SK-N-SH (cell line): ENCODE data around the gene SH3BP4. TPM values are rescaled to one million over a fixed set of nuclear protein-coding genes. Genes with fewer than 3 reads are reported as not detected.

Experiments
- CTCF ChIA-PET: fragments of 300-600, 350-600 bp; formaldehyde crosslinking; extraction: SDS; loops from one replicate; lab custom pipeline; 2021; lab: Yijun Ruan, JAX
- POLR2A ChIA-PET: fragments of 350-600 bp; sonication (Branson Sonifier 250); formaldehyde crosslinking; extraction: SDS; loops from one replicate; lab custom pipeline; 2020; ENCODE audit warnings: antibody characterized with exemption, inconsistent platforms; lab: Yijun Ruan, JAX
- DNase-seq: peaks from one replicate; pipeline ENCODE4 v3.0.0; 2012
- H2AFZ ChIP-seq: fragments of 200-600 bp; sonication (generic); 2 replicates; pipeline ENCODE4 v1.8.1; 2016; ENCODE audit warnings: antibody characterized with exemption, mild to moderate bottlenecking, low read depth
- H3F3A ChIP-seq: fragments of 200-600 bp; sonication (generic); replicated peaks from 2 replicates; pipeline ENCODE3; 2016; ENCODE audit warnings: antibody characterized with exemption, mild to moderate bottlenecking; ENCODE audit not compliant: insufficient read depth
- H3K27ac ChIP-seq, 2 experiments: fragments of 200-500 bp in 1 of 2; fragments of 200-600 bp in 1 of 2; sonication (Bioruptor generic) in 1 of 2; sonication (generic), shearing (Covaris generic) in 1 of 2; 2 replicates each; pipeline versions ENCODE4 v1.5.1 to v1.6.1; 2014 to 2016; ENCODE audit warnings: low read depth in 2 of 2, inconsistent platforms in 1 of 2, low read length in 1 of 2, mild to moderate bottlenecking in 1 of 2, mixed read lengths in 1 of 2
- H3K27me3 ChIP-seq: fragments of 200-600 bp; sonication (generic), shearing (Covaris generic); 2 replicates; pipeline ENCODE4 v1.6.1; 2016; ENCODE audit warnings: mixed run types; ENCODE audit not compliant: insufficient read depth
- H3K36me3 ChIP-seq, 2 experiments: fragments of 200-500 bp in 1 of 2; fragments of 200-600 bp in 1 of 2; sonication (Bioruptor generic) in 1 of 2; sonication (generic) in 1 of 2; replicated peaks in 1 of 2; 2 replicates each; pipeline versions ENCODE3 to v1.5.1; 2014 to 2016; ENCODE audit warnings: low read length in 1 of 2, mild to moderate bottlenecking in 1 of 2; ENCODE audit not compliant: insufficient read depth in 2 of 2, control insufficient read depth in 1 of 2
- H3K4me1 ChIP-seq, 2 experiments: fragments of 200-500 bp in 1 of 2; fragments of 200-600 bp in 1 of 2; sonication (Bioruptor generic) in 1 of 2; sonication (generic), shearing (Covaris generic) in 1 of 2; 2 replicates each; pipeline versions ENCODE4 v1.5.1 to v1.6.1; 2014 to 2016; ENCODE audit warnings: low read depth in 1 of 2, low read length in 1 of 2, mixed run types in 1 of 2; ENCODE audit not compliant: insufficient read depth in 2 of 2, control insufficient read depth in 1 of 2
- H3K4me2 ChIP-seq: fragments of 200-600 bp; sonication (generic), shearing (Covaris generic); 2 replicates; pipeline ENCODE4 v1.6.1; 2017; ENCODE audit warnings: mixed run types
- H3K4me3 ChIP-seq, 2 experiments: fragments of 200-500 bp in 1 of 2; fragments of 200-600 bp in 1 of 2; sonication (Bioruptor generic) in 1 of 2; sonication (generic), shearing (Covaris generic) in 1 of 2; 2 replicates each; pipeline versions ENCODE4 v1.5.1 to v1.8.1; 2014 to 2016; ENCODE audit warnings: low read depth in 2 of 2, inconsistent platforms in 1 of 2, low read length in 1 of 2, mild to moderate bottlenecking in 1 of 2, mixed read lengths in 1 of 2, moderate library complexity in 1 of 2
- H3K79me2 ChIP-seq: fragments of 200-600 bp; sonication (generic); 2 replicates; pipeline ENCODE4 v1.8.1; 2017; ENCODE audit warnings: mild to moderate bottlenecking; ENCODE audit not compliant: insufficient read depth
- H3K9ac ChIP-seq: fragments of 200-600 bp; sonication (generic); 2 replicates; pipeline ENCODE4 v1.6.1; 2017; ENCODE audit warnings: mixed run types
- H3K9me2 ChIP-seq: fragments of 200-600 bp; sonication (generic); 2 replicates; pipeline ENCODE4 v1.6.1; 2017; ENCODE audit warnings: mixed run types
- H3K9me3 ChIP-seq: fragments of 200-600 bp; sonication (generic); 2 replicates; pipeline ENCODE4 v1.6.1; 2017; ENCODE audit warnings: mixed run types, mild to moderate bottlenecking, moderate library complexity
- H4K20me1 ChIP-seq: fragments of 200-600 bp; sonication (generic); 2 replicates; pipeline ENCODE4 v1.6.1; 2017; ENCODE audit warnings: mild to moderate bottlenecking, mixed run types; ENCODE audit not compliant: insufficient read depth
- CHD2 ChIP-seq: fragments of 150-350 bp; IDR thresholded peaks from 2 replicates; pipeline ENCODE4 v1.6.1; 2018; ENCODE audit warnings: low read length; ENCODE audit not compliant: partially characterized antibody
- EP300 ChIP-seq, 2 experiments: IDR thresholded peaks; 2 replicates each; pipeline versions ENCODE4 v1.4.0 to v1.6.1; 2012; ENCODE audit warnings: borderline replicate concordance in 1 of 2, low read depth in 1 of 2, low read length in 1 of 2
- EZH2phosphoT487 ChIP-seq: fragments of 200-600 bp; sonication (generic); IDR thresholded peaks from 2 replicates; pipeline ENCODE4 v1.6.1; 2017; ENCODE audit warnings: low read depth, mixed run types, mild to moderate bottlenecking, antibody characterized with exemption, moderate library complexity, borderline replicate concordance
- FOXJ3 ChIP-seq: sonication (generic); formaldehyde crosslinking; IDR thresholded peaks from 2 replicates; pipeline ENCODE4 v1.5.1; 2020; ENCODE audit warnings: mild to moderate bottlenecking, missing genetic modification reagents
- GATA2 ChIP-seq: sonication (generic); formaldehyde crosslinking; IDR thresholded peaks from 2 replicates; pipeline ENCODE4 v1.5.0; 2020; ENCODE audit warnings: mild to moderate bottlenecking, missing genetic modification reagents
- MXI1 ChIP-seq: IDR thresholded peaks from 2 replicates; pipeline ENCODE4 v1.6.1; 2012; ENCODE audit warnings: mild to moderate bottlenecking, low read depth, low read length, improper control_type of control experiment
- NFIC ChIP-seq: IDR thresholded peaks from 2 replicates; pipeline ENCODE4 v1.4.0; 2012; ENCODE audit warnings: borderline replicate concordance
- NRF1 ChIP-seq: IDR thresholded peaks from 2 replicates; pipeline ENCODE4 v1.6.1; 2012; ENCODE audit warnings: low read depth, mild to moderate bottlenecking, low read length
- POLR2AphosphoS5 ChIP-seq: IDR thresholded peaks from 2 replicates; pipeline ENCODE4 v1.6.1; 2012; ENCODE audit warnings: low read depth, low read length
- RAD21 ChIP-seq: IDR thresholded peaks from 2 replicates; pipeline ENCODE4 v1.6.1; 2012; ENCODE audit warnings: mild to moderate bottlenecking, low read length
- RCOR1 ChIP-seq: fragments of 150-350 bp; IDR thresholded peaks from 2 replicates; pipeline ENCODE4 v1.6.1; 2017; ENCODE audit warnings: antibody characterized with exemption, low read length
- SMC3 ChIP-seq: IDR thresholded peaks from 2 replicates; pipeline ENCODE4 v1.6.1; 2012; ENCODE audit warnings: low read depth, low read length, improper control_type of control experiment
- TAF1 ChIP-seq: IDR thresholded peaks from 2 replicates; pipeline ENCODE4 v1.6.1; 2012; ENCODE audit warnings: low read depth, mild to moderate bottlenecking, low read length, moderate library complexity, borderline replicate concordance
- TCF12 ChIP-seq: IDR thresholded peaks from 2 replicates; pipeline ENCODE4 v1.4.0; 2012
- WGBS: methylation state at CpG from one replicate; pipeline ENCODE4 v1.1.6; 2017; ENCODE audit warnings: low lambda C conversion rate; 5-methylcytosine and 5-hydroxymethylcytosine counted together
- polyA plus RNA-seq, 3 experiments: library from polyadenylated mRNA; depleted of rRNA; stranded (reverse); fragments of >200 nt; gene quantifications; 2 replicates each; pipeline ENCODE4 v1.2.3, GENCODE V29; 2012
- TF ChIP-seq, protein P1 (sequence below): fragments of 150-350 bp; IDR thresholded peaks from 2 replicates; pipeline ENCODE4 v1.6.1; 2016; ENCODE audit warnings: mild to moderate bottlenecking, low read depth, low read length
- TF ChIP-seq, protein P2 (sequence below): fragments of 150-350 bp; IDR thresholded peaks from 2 replicates; pipeline ENCODE4 v1.6.1; 2017; ENCODE audit warnings: antibody characterized with exemption, low read length, low read depth, borderline replicate concordance
- TF ChIP-seq, protein P3 (sequence below): IDR thresholded peaks from 2 replicates; pipeline ENCODE4 v1.6.1; 2012; ENCODE audit warnings: mild to moderate bottlenecking, low read depth, low read length, moderate library complexity

The SH3BP4 gene
- polyA plus RNA-seq, 1 of the 3 experiments (the other 2 are of a cell fraction), result 27.7 TPM

DNA sequence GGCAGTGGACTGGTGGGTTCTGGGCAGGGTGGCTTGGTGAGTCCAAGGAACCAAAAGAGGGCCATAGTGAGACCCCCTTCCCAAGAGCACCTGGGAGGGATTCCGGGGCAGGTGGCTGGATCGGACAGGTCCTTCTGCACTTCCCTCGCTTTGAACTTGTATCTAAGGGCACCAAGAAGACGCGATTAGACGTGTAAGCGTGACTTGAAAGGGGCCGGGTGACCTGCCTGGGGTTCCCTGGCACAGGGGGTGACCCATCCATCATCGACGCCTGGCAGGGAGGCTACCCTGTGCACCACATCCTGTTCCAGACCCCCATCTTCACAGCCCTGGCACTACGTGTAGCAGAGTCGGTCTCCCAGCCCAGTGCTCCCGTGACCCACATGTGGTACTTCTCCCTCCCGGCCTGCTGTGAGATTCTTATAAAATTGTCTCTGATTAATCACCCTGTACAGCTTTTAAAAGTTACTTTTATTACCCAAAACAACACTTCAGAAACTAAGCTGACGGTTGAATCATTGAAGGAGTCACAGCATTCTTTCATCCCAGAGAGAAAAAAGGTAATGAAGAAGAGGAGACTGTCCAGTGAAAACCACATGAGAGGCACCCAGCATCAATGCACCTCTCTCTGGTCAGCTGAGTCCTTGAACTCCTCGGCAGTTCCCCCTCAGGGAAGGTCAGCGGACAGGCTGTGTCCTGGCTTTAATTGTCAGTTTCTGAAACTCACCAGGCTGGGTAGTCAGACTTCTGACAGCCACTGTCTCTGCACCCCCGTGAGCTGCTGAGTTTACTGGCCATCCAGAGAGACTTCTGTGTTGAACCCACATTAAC lies 13.0 kb downstream of the SH3BP4 start:
- no peak overlapping the region for H3K4me3 ChIP-seq
- no peak overlapping the region for H2AFZ ChIP-seq
- ChIA-PET POLR2A (interaction anchor here (1.3 kb wide), 1 partner anchor 36 kb away, joined by 4 read pairs; no protein-coding TSS in a partner anchor), CTCF (interaction anchor here (0.9 to 1.5 kb wide), 4 partner anchors 11 to 152 kb away, joined by 3 to 5 read pairs (median 4); no protein-coding TSS in a partner anchor)
- H3K9ac ChIP-seq, result no peak overlapping the region
- peaks cover 9% of the 10 kb centered on the region for H3F3A ChIP-seq
- H3K4me2 ChIP-seq, result 0 out of 2 replicates have a peak overlapping the region, but pooled peaks have one; percentile 54
- H3K36me3 ChIP-seq, result peaks cover 0 to 8% of the 10 kb centered on the region in 2 experiments
- TF ChIP-seq EZH2phosphoT487 (no peak), CHD2 (peak; percentile 63), RCOR1 (peak; percentile 70; the same call in 1 of the 2 replicates), NRF1 (no peak), MXI1 (peak; percentile 72), NFIC (no peak), EP300 (IDR thresholded peaks at IDR 0.05; ENCODE audit: borderline replicate concordance in 1 of 2, low read depth in 1 of 2, low read length in 1 of 2) (peak in 1 of 2 experiments; percentile 86; a peak in 2 of 4 replicates), RAD21 (peak; percentile 41; the same call in 1 of the 2 replicates), TCF12 (0 out of 2 replicates have a peak, but pooled peaks have one; percentile 6), FOXJ3 (peak; percentile 45; the same call in 1 of the 2 replicates)
- no peaks in the 10 kb centered on the region for H3K27me3 ChIP-seq
- H3K4me1 ChIP-seq, result peaks cover 37 to 40% of the 10 kb centered on the region in 2 experiments
- H4K20me1 ChIP-seq, result peaks cover 97% of the 10 kb centered on the region
- H3K27ac ChIP-seq, result peak overlapping the region; percentile 29 to 74
- WGBS, result 78% methylated on average over 17 of the region's 18 CpGs
- no peaks in the 10 kb centered on the region for H3K9me2 ChIP-seq
- H3K79me2 ChIP-seq, result peaks cover 100% of the 10 kb centered on the region
- no peaks in the 10 kb centered on the region for H3K9me3 ChIP-seq
- peak; percentile 80 for DNase-seq

DNA sequence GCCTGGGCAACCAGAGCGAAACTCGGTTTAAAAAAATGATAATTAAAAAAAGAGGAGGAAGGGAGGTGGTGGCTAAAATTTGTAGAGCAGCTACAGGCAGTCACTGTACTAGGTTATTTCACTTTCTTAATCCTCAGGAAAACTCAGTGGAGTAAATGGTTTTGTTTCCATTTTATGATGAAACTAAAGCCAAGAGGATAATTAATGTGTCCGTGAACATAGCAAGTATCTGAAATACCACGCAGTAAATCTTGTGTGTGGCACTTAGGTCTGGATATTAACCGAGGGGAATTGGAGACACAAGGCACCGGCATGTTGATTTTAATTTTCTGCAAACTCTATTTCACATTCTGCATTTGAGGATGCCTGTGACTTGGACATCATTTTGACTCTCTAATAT lies 14.5 kb downstream of the SH3BP4 start:
- peaks cover 95% of the 10 kb centered on the region for H4K20me1 ChIP-seq
- peaks cover 0 to 16% of the 10 kb centered on the region in 2 experiments for H3K36me3 ChIP-seq
- no peaks in the 10 kb centered on the region for H3K9me2 ChIP-seq
- no peak for DNase-seq
- H3K79me2 ChIP-seq, result peaks cover 100% of the 10 kb centered on the region
- CTCF ChIA-PET, result interaction anchor here (0.7 to 1.4 kb wide), 2 partner anchors 14 to 18 kb away, joined by 3 read pairs; no protein-coding TSS in a partner anchor
- no peak overlapping the region for H3K27ac ChIP-seq
- no peak overlapping the region for H3K4me3 ChIP-seq
- peaks cover 24% of the 10 kb centered on the region for H3F3A ChIP-seq
- TF ChIP-seq, protein P1, sequence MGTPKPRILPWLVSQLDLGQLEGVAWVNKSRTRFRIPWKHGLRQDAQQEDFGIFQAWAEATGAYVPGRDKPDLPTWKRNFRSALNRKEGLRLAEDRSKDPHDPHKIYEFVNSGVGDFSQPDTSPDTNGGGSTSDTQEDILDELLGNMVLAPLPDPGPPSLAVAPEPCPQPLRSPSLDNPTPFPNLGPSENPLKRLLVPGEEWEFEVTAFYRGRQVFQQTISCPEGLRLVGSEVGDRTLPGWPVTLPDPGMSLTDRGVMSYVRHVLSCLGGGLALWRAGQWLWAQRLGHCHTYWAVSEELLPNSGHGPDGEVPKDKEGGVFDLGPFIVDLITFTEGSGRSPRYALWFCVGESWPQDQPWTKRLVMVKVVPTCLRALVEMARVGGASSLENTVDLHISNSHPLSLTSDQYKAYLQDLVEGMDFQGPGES, result no peak
- TF ChIP-seq, protein P2, sequence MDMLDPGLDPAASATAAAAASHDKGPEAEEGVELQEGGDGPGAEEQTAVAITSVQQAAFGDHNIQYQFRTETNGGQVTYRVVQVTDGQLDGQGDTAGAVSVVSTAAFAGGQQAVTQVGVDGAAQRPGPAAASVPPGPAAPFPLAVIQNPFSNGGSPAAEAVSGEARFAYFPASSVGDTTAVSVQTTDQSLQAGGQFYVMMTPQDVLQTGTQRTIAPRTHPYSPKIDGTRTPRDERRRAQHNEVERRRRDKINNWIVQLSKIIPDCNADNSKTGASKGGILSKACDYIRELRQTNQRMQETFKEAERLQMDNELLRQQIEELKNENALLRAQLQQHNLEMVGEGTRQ, result no peak
- TF ChIP-seq TAF1, result no peak
- TF ChIP-seq GATA2 (CRISPR knock-in tag), result no peak
- TF ChIP-seq, protein P3, sequence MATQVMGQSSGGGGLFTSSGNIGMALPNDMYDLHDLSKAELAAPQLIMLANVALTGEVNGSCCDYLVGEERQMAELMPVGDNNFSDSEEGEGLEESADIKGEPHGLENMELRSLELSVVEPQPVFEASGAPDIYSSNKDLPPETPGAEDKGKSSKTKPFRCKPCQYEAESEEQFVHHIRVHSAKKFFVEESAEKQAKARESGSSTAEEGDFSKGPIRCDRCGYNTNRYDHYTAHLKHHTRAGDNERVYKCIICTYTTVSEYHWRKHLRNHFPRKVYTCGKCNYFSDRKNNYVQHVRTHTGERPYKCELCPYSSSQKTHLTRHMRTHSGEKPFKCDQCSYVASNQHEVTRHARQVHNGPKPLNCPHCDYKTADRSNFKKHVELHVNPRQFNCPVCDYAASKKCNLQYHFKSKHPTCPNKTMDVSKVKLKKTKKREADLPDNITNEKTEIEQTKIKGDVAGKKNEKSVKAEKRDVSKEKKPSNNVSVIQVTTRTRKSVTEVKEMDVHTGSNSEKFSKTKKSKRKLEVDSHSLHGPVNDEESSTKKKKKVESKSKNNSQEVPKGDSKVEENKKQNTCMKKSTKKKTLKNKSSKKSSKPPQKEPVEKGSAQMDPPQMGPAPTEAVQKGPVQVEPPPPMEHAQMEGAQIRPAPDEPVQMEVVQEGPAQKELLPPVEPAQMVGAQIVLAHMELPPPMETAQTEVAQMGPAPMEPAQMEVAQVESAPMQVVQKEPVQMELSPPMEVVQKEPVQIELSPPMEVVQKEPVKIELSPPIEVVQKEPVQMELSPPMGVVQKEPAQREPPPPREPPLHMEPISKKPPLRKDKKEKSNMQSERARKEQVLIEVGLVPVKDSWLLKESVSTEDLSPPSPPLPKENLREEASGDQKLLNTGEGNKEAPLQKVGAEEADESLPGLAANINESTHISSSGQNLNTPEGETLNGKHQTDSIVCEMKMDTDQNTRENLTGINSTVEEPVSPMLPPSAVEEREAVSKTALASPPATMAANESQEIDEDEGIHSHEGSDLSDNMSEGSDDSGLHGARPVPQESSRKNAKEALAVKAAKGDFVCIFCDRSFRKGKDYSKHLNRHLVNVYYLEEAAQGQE, result no peak
- no peak for TF ChIP-seq RCOR1
- no peak for TF ChIP-seq POLR2AphosphoS5
- no peak for TF ChIP-seq EP300 (IDR thresholded peaks at IDR 0.05; ENCODE audit: borderline replicate concordance in 1 of 2, low read depth in 1 of 2, low read length in 1 of 2)
- no peak for TF ChIP-seq SMC3
- H3K4me2 ChIP-seq, result no peak overlapping the region
- no peaks in the 10 kb centered on the region for H3K27me3 ChIP-seq
- H2AFZ ChIP-seq, result no peak overlapping the region
- WGBS, result 98% methylated on average over 6 of the region's 6 CpGs
- peaks cover 42 to 44% of the 10 kb centered on the region in 2 experiments for H3K4me1 ChIP-seq
- no peaks in the 10 kb centered on the region for H3K9me3 ChIP-seq
- POLR2A ChIA-PET, result no interaction called here
- H3K9ac ChIP-seq, result no peak overlapping the region
